GM23338 (cell line): ENCODE measurements around the gene ABCB11. TPM values are rescaled to one million over a fixed set of nuclear protein-coding genes. Genes with fewer than 3 reads are reported as not detected.

Experiments used
- ATAC-seq: fragments of 200-7000 bp; cut with Tn5 transposase; 3 replicates; pipeline ENCODE4 v1.9.1; 2020
- DNase-seq: peaks from one replicate; pipeline ENCODE4 v3.0.0-alpha.2; 2015; ENCODE audit warnings: low spot score
- H2AFZ ChIP-seq: fragments of 200-600 bp; sonication (generic); 2 replicates; pipeline ENCODE4 v1.8.0; 2016; ENCODE audit warnings: antibody characterized with exemption, mild to moderate bottlenecking, moderate library complexity
- H3F3A ChIP-seq: fragments of 200-600 bp; sonication (generic); replicated peaks from 2 replicates; pipeline ENCODE4 v1.8.0; 2017; ENCODE audit warnings: antibody characterized with exemption, mixed run types, low read depth
- H3K27ac ChIP-seq: fragments of 200-600 bp; sonication (generic); 2 replicates; pipeline ENCODE4 v1.6.1; 2016; ENCODE audit warnings: low read depth
- H3K27me3 ChIP-seq: fragments of 200-600 bp; sonication (generic); 2 replicates; pipeline ENCODE4 v1.8.0; 2016; ENCODE audit warnings: mild to moderate bottlenecking, mixed run types, moderate library complexity; ENCODE audit not compliant: insufficient read depth
- H3K36me3 ChIP-seq: fragments of 200-600 bp; sonication (generic); 2 replicates; pipeline ENCODE4 v1.8.0; 2016; ENCODE audit warnings: mild to moderate bottlenecking; ENCODE audit not compliant: insufficient read depth
- H3K4me1 ChIP-seq: fragments of 200-600 bp; sonication (generic); 2 replicates; pipeline ENCODE4 v1.8.0; 2016; ENCODE audit warnings: mild to moderate bottlenecking, moderate library complexity; ENCODE audit not compliant: insufficient read depth
- H3K4me2 ChIP-seq: fragments of 200-600 bp; sonication (generic); 2 replicates; pipeline ENCODE4 v1.7.1; 2017; ENCODE audit warnings: mixed run types
- H3K4me3 ChIP-seq: fragments of 200-600 bp; sonication (generic); 2 replicates; pipeline ENCODE4 v1.6.1; 2016; ENCODE audit warnings: mixed run types
- H3K79me2 ChIP-seq: fragments of 200-600 bp; sonication (generic); replicated peaks from 2 replicates; pipeline ENCODE4 v1.8.0; 2017; ENCODE audit warnings: mild to moderate bottlenecking; ENCODE audit not compliant: insufficient read depth
- H3K9me2 ChIP-seq: fragments of 200-600 bp; sonication (generic); 2 replicates; pipeline ENCODE4 v1.8.0; 2017; ENCODE audit not compliant: insufficient read depth
- H4K20me1 ChIP-seq: fragments of 200-600 bp; sonication (generic); replicated peaks from 2 replicates; pipeline ENCODE4 v1.8.0; 2017; ENCODE audit warnings: mild to moderate bottlenecking; ENCODE audit not compliant: insufficient read depth
- H3K27ac Mint-ChIP-seq: 2 replicates; pipeline ENCODE4 v1.8.0; 2020; ENCODE audit warnings: inconsistent platforms, mild to moderate bottlenecking, moderate library complexity, mixed read lengths
- H3K27me3 Mint-ChIP-seq: 3 replicates; pipeline ENCODE4 v1.8.0; 2022; ENCODE audit warnings: low read depth, mild to moderate bottlenecking, moderate library complexity, mixed read lengths, inconsistent platforms; ENCODE audit not compliant: insufficient read depth, poor library complexity
- H3K36me3 Mint-ChIP-seq: 3 replicates; pipeline ENCODE4 v1.8.0; 2021; ENCODE audit warnings: low read depth, mild to moderate bottlenecking, inconsistent platforms, moderate library complexity, mixed read lengths
- H3K4me1 Mint-ChIP-seq: 3 replicates; pipeline ENCODE4 v1.8.0; 2020; ENCODE audit warnings: mild to moderate bottlenecking, inconsistent platforms, mixed read lengths
- H3K4me3 Mint-ChIP-seq: 3 replicates; pipeline ENCODE4 v1.8.0; 2021; ENCODE audit warnings: moderate library complexity, mild to moderate bottlenecking, inconsistent platforms, mixed read lengths
- H3K9me3 Mint-ChIP-seq: 3 replicates; pipeline ENCODE4 v1.8.0; 2020; ENCODE audit warnings: moderate library complexity, mild to moderate bottlenecking, inconsistent platforms, mixed read lengths
- CREB1 ChIP-seq: fragments of 250-450 bp; sonication (Bioruptor Pico); IDR thresholded peaks from 2 replicates; pipeline ENCODE4 v1.5.0; 2020; ENCODE audit warnings: low read depth, mild to moderate bottlenecking, moderate library complexity
- EZH2 ChIP-seq: fragments of 200-600 bp; sonication (generic); IDR thresholded peaks from one replicate; pipeline ENCODE4 v1.8.0; 2017; ENCODE audit warnings: antibody characterized with exemption, mild to moderate bottlenecking, low read depth; ENCODE audit not compliant: unreplicated experiment
- EZH2phosphoT487 ChIP-seq: fragments of 200-600 bp; sonication (generic); IDR thresholded peaks from one replicate; pipeline ENCODE4 v1.8.1; 2018; ENCODE audit warnings: antibody characterized with exemption; ENCODE audit not compliant: unreplicated experiment
- JUNB ChIP-seq: IDR thresholded peaks from one replicate; pipeline ENCODE4 v1.6.1; 2016; ENCODE audit warnings: antibody characterized with exemption; ENCODE audit not compliant: unreplicated experiment
- NANOG ChIP-seq: IDR thresholded peaks from 2 replicates; pipeline ENCODE4 v1.6.1; 2016; ENCODE audit warnings: antibody characterized with exemption, borderline replicate concordance
- POLR2AphosphoS5 ChIP-seq: IDR thresholded peaks from 2 replicates; pipeline ENCODE4 v1.6.1; 2016; ENCODE audit warnings: antibody characterized with exemption, low read depth
- STAT1 ChIP-seq: IDR thresholded peaks from one replicate; pipeline ENCODE4 v1.6.1; 2016; ENCODE audit warnings: antibody characterized with exemption; ENCODE audit not compliant: unreplicated experiment
- ZNF114 ChIP-seq: fragments of 250-450 bp; sonication (Bioruptor Pico); IDR thresholded peaks from 2 replicates; pipeline ENCODE4 v1.5.0; 2020; ENCODE audit warnings: mild to moderate bottlenecking, moderate library complexity
- ZNF331 ChIP-seq: fragments of 250-450 bp; sonication (Bioruptor Pico); IDR thresholded peaks from 2 replicates; pipeline ENCODE4 v1.5.0; 2020; ENCODE audit warnings: low read depth, mild to moderate bottlenecking, moderate library complexity
- polyA plus RNA-seq: library from polyadenylated mRNA; unstranded; fragments of >200 nt; fragmentation: Nextera tagmentation; extraction: Ambion mirVana; gene quantifications from 2 replicates; pipeline ENCODE4 v1.2.1, GENCODE V29; 2016
- total RNA-seq: library from RNA; depleted of rRNA; stranded (reverse); fragments of >200 nt; shearing (Covaris generic); gene quantifications from 2 replicates; pipeline ENCODE4 v1.2.3, GENCODE V29; 2014
- TF ChIP-seq, protein P1 (sequence below), 2 experiments: fragments of 200-600 bp in 1 of 2; sonication (generic) in 1 of 2; conservative IDR thresholded peaks; 2 replicates each; pipeline versions ENCODE4 v1.5.1 to v1.6.1; 2016 to 2017; ENCODE audit warnings: antibody characterized with exemption in 2 of 2, low read depth in 2 of 2, mild to moderate bottlenecking in 2 of 2, moderate library complexity in 1 of 2
- TF ChIP-seq, protein P2 (sequence below): IDR thresholded peaks from 2 replicates; pipeline ENCODE4 v1.6.1; 2016; ENCODE audit warnings: antibody characterized with exemption
- TF ChIP-seq, protein P3 (sequence below): fragments of 250-450 bp; sonication (Bioruptor Pico); IDR thresholded peaks from 2 replicates; pipeline ENCODE4 v1.5.0; 2020; ENCODE audit warnings: mild to moderate bottlenecking, moderate library complexity
- TF ChIP-seq, protein P4 (sequence below): IDR thresholded peaks from one replicate; pipeline ENCODE4 v1.6.1; 2018; ENCODE audit warnings: antibody characterized with exemption; ENCODE audit not compliant: unreplicated experiment

ABCB11 gene
- total and polyA plus RNA-seq, 2 experiments from 2014 or later = not detected

DNA sequence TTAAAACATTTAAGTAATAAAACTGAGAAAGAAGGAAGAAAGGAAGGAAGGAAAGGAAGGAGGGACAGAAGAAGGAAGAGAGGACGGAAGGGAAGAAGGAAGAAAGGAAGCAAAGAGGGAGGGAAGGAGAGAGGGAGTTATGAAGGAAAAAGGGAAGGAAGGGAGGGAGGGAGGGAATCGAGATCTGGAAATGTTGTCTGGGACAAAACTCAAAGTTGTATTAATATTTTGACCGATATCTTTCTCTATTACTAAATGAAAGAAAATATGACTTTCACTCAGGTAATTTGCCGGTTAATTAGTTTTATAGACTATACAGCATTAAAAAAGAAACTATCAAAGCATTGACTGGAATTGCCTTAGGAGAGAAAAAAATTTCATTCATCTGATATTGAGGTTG is 85.6 kb downstream of the ABCB11 start:
- no peak for DNase-seq
- H4K20me1 ChIP-seq = no peaks in the 10 kb centered on the region
- H3K27me3 ChIP-seq = no peaks in the 10 kb centered on the region
- no peak for ATAC-seq
- H3K4me1 ChIP-seq = no peaks in the 10 kb centered on the region
- H3K27ac ChIP-seq = no peak overlapping the region
- H3F3A ChIP-seq = no peaks in the 10 kb centered on the region
- H3K9me3 Mint-ChIP-seq = peaks cover 3% of the 10 kb centered on the region; the same call in 1 of the 3 replicates
- H3K4me1 Mint-ChIP-seq = peaks cover 2% of the 10 kb centered on the region; the same call in 1 of the 3 replicates
- TF ChIP-seq, protein P1, sequence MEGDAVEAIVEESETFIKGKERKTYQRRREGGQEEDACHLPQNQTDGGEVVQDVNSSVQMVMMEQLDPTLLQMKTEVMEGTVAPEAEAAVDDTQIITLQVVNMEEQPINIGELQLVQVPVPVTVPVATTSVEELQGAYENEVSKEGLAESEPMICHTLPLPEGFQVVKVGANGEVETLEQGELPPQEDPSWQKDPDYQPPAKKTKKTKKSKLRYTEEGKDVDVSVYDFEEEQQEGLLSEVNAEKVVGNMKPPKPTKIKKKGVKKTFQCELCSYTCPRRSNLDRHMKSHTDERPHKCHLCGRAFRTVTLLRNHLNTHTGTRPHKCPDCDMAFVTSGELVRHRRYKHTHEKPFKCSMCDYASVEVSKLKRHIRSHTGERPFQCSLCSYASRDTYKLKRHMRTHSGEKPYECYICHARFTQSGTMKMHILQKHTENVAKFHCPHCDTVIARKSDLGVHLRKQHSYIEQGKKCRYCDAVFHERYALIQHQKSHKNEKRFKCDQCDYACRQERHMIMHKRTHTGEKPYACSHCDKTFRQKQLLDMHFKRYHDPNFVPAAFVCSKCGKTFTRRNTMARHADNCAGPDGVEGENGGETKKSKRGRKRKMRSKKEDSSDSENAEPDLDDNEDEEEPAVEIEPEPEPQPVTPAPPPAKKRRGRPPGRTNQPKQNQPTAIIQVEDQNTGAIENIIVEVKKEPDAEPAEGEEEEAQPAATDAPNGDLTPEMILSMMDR (conservative IDR thresholded peaks at IDR 0.05; ENCODE audit: low read depth in 2 of 2) = no peak
- TF ChIP-seq CREB1 (CRISPR knock-in tag) = no peak
- no peak for TF ChIP-seq POLR2AphosphoS5
- no peak for TF ChIP-seq EZH2phosphoT487
- TF ChIP-seq ZNF331 (CRISPR knock-in tag) = no peak
- TF ChIP-seq STAT1 = no peak
- TF ChIP-seq JUNB = no peak
- no peak for TF ChIP-seq ZNF114 (CRISPR knock-in tag)
- TF ChIP-seq, protein P2, sequence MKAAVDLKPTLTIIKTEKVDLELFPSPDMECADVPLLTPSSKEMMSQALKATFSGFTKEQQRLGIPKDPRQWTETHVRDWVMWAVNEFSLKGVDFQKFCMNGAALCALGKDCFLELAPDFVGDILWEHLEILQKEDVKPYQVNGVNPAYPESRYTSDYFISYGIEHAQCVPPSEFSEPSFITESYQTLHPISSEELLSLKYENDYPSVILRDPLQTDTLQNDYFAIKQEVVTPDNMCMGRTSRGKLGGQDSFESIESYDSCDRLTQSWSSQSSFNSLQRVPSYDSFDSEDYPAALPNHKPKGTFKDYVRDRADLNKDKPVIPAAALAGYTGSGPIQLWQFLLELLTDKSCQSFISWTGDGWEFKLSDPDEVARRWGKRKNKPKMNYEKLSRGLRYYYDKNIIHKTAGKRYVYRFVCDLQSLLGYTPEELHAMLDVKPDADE = no peak
- TF ChIP-seq, protein P3, sequence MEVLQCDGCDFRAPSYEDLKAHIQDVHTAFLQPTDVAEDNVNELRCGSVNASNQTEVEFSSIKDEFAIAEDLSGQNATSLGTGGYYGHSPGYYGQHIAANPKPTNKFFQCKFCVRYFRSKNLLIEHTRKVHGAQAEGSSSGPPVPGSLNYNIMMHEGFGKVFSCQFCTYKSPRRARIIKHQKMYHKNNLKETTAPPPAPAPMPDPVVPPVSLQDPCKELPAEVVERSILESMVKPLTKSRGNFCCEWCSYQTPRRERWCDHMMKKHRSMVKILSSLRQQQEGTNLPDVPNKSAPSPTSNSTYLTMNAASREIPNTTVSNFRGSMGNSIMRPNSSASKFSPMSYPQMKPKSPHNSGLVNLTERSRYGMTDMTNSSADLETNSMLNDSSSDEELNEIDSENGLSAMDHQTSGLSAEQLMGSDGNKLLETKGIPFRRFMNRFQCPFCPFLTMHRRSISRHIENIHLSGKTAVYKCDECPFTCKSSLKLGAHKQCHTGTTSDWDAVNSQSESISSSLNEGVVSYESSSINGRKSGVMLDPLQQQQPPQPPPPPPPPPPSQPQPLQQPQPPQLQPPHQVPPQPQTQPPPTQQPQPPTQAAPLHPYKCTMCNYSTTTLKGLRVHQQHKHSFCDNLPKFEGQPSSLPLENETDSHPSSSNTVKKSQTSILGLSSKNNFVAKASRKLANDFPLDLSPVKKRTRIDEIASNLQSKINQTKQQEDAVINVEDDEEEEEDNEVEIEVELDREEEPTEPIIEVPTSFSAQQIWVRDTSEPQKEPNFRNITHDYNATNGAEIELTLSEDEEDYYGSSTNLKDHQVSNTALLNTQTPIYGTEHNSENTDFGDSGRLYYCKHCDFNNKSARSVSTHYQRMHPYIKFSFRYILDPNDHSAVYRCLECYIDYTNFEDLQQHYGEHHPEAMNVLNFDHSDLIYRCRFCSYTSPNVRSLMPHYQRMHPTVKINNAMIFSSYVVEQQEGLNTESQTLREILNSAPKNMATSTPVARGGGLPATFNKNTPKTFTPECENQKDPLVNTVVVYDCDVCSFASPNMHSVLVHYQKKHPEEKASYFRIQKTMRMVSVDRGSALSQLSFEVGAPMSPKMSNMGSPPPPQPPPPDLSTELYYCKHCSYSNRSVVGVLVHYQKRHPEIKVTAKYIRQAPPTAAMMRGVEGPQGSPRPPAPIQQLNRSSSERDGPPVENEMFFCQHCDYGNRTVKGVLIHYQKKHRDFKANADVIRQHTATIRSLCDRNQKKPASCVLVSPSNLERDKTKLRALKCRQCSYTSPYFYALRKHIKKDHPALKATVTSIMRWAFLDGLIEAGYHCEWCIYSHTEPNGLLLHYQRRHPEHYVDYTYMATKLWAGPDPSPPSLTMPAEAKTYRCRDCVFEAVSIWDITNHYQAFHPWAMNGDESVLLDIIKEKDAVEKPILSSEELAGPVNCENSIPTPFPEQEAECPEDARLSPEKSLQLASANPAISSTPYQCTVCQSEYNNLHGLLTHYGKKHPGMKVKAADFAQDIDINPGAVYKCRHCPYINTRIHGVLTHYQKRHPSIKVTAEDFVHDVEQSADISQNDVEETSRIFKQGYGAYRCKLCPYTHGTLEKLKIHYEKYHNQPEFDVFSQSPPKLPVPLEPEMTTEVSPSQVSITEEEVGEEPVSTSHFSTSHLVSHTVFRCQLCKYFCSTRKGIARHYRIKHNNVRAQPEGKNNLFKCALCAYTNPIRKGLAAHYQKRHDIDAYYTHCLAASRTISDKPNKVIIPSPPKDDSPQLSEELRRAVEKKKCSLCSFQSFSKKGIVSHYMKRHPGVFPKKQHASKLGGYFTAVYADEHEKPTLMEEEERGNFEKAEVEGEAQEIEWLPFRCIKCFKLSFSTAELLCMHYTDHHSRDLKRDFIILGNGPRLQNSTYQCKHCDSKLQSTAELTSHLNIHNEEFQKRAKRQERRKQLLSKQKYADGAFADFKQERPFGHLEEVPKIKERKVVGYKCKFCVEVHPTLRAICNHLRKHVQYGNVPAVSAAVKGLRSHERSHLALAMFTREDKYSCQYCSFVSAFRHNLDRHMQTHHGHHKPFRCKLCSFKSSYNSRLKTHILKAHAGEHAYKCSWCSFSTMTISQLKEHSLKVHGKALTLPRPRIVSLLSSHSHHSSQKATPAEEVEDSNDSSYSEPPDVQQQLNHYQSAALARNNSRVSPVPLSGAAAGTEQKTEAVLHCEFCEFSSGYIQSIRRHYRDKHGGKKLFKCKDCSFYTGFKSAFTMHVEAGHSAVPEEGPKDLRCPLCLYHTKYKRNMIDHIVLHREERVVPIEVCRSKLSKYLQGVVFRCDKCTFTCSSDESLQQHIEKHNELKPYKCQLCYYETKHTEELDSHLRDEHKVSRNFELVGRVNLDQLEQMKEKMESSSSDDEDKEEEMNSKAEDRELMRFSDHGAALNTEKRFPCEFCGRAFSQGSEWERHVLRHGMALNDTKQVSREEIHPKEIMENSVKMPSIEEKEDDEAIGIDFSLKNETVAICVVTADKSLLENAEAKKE (CRISPR knock-in tag) = no peak
- no peak for TF ChIP-seq NANOG
- TF ChIP-seq, protein P4, sequence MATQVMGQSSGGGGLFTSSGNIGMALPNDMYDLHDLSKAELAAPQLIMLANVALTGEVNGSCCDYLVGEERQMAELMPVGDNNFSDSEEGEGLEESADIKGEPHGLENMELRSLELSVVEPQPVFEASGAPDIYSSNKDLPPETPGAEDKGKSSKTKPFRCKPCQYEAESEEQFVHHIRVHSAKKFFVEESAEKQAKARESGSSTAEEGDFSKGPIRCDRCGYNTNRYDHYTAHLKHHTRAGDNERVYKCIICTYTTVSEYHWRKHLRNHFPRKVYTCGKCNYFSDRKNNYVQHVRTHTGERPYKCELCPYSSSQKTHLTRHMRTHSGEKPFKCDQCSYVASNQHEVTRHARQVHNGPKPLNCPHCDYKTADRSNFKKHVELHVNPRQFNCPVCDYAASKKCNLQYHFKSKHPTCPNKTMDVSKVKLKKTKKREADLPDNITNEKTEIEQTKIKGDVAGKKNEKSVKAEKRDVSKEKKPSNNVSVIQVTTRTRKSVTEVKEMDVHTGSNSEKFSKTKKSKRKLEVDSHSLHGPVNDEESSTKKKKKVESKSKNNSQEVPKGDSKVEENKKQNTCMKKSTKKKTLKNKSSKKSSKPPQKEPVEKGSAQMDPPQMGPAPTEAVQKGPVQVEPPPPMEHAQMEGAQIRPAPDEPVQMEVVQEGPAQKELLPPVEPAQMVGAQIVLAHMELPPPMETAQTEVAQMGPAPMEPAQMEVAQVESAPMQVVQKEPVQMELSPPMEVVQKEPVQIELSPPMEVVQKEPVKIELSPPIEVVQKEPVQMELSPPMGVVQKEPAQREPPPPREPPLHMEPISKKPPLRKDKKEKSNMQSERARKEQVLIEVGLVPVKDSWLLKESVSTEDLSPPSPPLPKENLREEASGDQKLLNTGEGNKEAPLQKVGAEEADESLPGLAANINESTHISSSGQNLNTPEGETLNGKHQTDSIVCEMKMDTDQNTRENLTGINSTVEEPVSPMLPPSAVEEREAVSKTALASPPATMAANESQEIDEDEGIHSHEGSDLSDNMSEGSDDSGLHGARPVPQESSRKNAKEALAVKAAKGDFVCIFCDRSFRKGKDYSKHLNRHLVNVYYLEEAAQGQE = no peak
- no peak for TF ChIP-seq EZH2
- no peak overlapping the region for H3K27ac Mint-ChIP-seq
- no peaks in the 10 kb centered on the region for H3K9me2 ChIP-seq
- no peaks in the 10 kb centered on the region for H3K27me3 Mint-ChIP-seq
- H3K79me2 ChIP-seq = no peaks in the 10 kb centered on the region
- H3K4me3 Mint-ChIP-seq = no peak overlapping the region
- no peak overlapping the region for H3K4me2 ChIP-seq
- H3K36me3 Mint-ChIP-seq = no peaks in the 10 kb centered on the region
- no peaks in the 10 kb centered on the region for H3K36me3 ChIP-seq
- H3K4me3 ChIP-seq = no peak overlapping the region
- H2AFZ ChIP-seq = no peak overlapping the region
